Neutrophil (primary cell): ENCODE measurements around the gene MECR.
A peak's percentile ranks its signal among the peaks of the same experiment; 100 is the strongest.

Source experiments
- H3K27ac ChIP-seq: fragments of 200-600 bp; sonication (generic); 2 replicates; pipeline ENCODE4 v1.5.1; 2016; ENCODE audit warnings: mild to moderate bottlenecking, moderate library complexity
- H3K27me3 ChIP-seq: fragments of 200-600 bp; sonication (generic); 2 replicates; pipeline ENCODE4 v1.6.0; 2016; ENCODE audit warnings: mild to moderate bottlenecking
- H3K36me3 ChIP-seq: fragments of 200-600 bp; sonication (generic); 2 replicates; pipeline ENCODE4 v1.5.1; 2017
- H3K4me1 ChIP-seq, 2 experiments: fragments of 200-600 bp in 1 of 2; sonication (generic) in 1 of 2; 1 replicate in 1 of 2; 2 replicates in 1 of 2; pipeline versions ENCODE4 v1.5.1 to v1.6.1; 2013 to 2016; ENCODE audit warnings: low read depth in 1 of 2, low read length in 1 of 2, mild to moderate bottlenecking in 1 of 2, moderate library complexity in 1 of 2; ENCODE audit not compliant: control insufficient read depth in 1 of 2, insufficient read depth in 1 of 2
- H3K4me3 ChIP-seq, 2 experiments: fragments of 200-600 bp in 1 of 2; sonication (generic) in 1 of 2; 1 replicate in 1 of 2; 2 replicates in 1 of 2; pipeline ENCODE4 v1.5.1; 2013 to 2016; ENCODE audit warnings: low read depth in 1 of 2, low read length in 1 of 2, mild to moderate bottlenecking in 1 of 2, moderate library complexity in 1 of 2
- H3K9me3 ChIP-seq: fragments of 200-600 bp; sonication (generic); 2 replicates; pipeline ENCODE4 v1.5.1; 2016
- CTCF ChIP-seq: fragments of 200-600 bp; sonication (generic); IDR thresholded peaks from 2 replicates; pipeline ENCODE4 v1.5.1; 2016; ENCODE audit warnings: antibody characterized with exemption

Gene MECR

GRCh38 chr1:29164588-29164987 lies 66.1 kb downstream of the MECR start:
- Histone ChIP-seq H3K27me3 (no peaks in the 10 kb centered on the region), H3K4me3 (no peak overlapping the region), H3K9me3 (no peaks in the 10 kb centered on the region), H3K27ac (no peak overlapping the region), H3K36me3 (peaks cover 50% of the 10 kb centered on the region), H3K4me1 (peaks cover 6 to 11% of the 10 kb centered on the region in 2 experiments)
- no peak for TF ChIP-seq CTCF

GRCh38 chr1:29162476-29163138 lies 68.1 kb downstream of the MECR start:
- H3K36me3 ChIP-seq, result peaks cover 70% of the 10 kb centered on the region
- no peaks in the 10 kb centered on the region for H3K27me3 ChIP-seq
- H3K9me3 ChIP-seq, result no peaks in the 10 kb centered on the region
- TF ChIP-seq CTCF, result no peak
- peak overlapping the region; percentile 47 for H3K27ac ChIP-seq
- H3K4me3 ChIP-seq, result no peak overlapping the region
- H3K4me1 ChIP-seq, result peaks cover 6 to 14% of the 10 kb centered on the region in 2 experiments

- H3K27ac ChIP-seq, result peak overlapping the region; percentile 47
- H3K4me3 ChIP-seq, result no peak overlapping the region
- peaks cover 6 to 14% of the 10 kb centered on the region in 2 experiments for H3K4me1 ChIP-seq
- no peaks in the 10 kb centered on the region for H3K9me3 ChIP-seq
- peaks cover 71% of the 10 kb centered on the region for H3K36me3 ChIP-seq
- TF ChIP-seq CTCF, result no peak
- H3K27me3 ChIP-seq, result no peaks in the 10 kb centered on the region
These were observed 68.7 kb downstream of the MECR start for GRCh38 chr1:29162025-29162424.

- H3K27ac ChIP-seq, result peak overlapping the region; percentile 60
- no peak overlapping the region for H3K4me3 ChIP-seq
- H3K4me1 ChIP-seq, result peaks cover 6 to 14% of the 10 kb centered on the region in 2 experiments
- H3K27me3 ChIP-seq, result no peaks in the 10 kb centered on the region
- H3K36me3 ChIP-seq, result peaks cover 70% of the 10 kb centered on the region
- TF ChIP-seq CTCF, result no peak
- H3K9me3 ChIP-seq, result no peaks in the 10 kb centered on the region
These were observed 71.0 kb downstream of the MECR start for GRCh38 chr1:29159773-29160172.

- H3K27ac ChIP-seq, result no peak overlapping the region
- peaks cover 80% of the 10 kb centered on the region for H3K36me3 ChIP-seq
- H3K27me3 ChIP-seq, result no peaks in the 10 kb centered on the region
- no peak overlapping the region for H3K4me3 ChIP-seq
- no peak for TF ChIP-seq CTCF
- H3K4me1 ChIP-seq, result peaks cover 5 to 14% of the 10 kb centered on the region in 2 experiments
- no peaks in the 10 kb centered on the region for H3K9me3 ChIP-seq
These were observed 73.5 kb downstream of the MECR start for GRCh38 chr1:29157269-29157601.
